Gastroesophageal sphincter (tissue), 4 donors: ENCODE data around the gene MCTP1. TPM values are rescaled to one million over a fixed set of nuclear protein-coding genes. Genes with fewer than 3 reads are reported as not detected.
"Not testable (repeated sequence)": the region's sequence is repeated elsewhere in the genome, so short reads cannot be mapped to it uniquely, and the experiment has no call there.

Experiments used
- ATAC-seq: fragments of 150-250 bp; one replicate; pipeline ENCODE4 v1.9.1; 2016; ENCODE audit warnings: mild to moderate bottlenecking, moderate library complexity
- H3K27ac ChIP-seq, 4 donors: fragments of 200-600 bp; sonication (generic) in 3 of 4; 1 replicate in 3 of 4; 2 replicates in 1 of 4; pipeline ENCODE4 v1.5.1; 2016 to 2019
- H3K27me3 ChIP-seq: fragments of 200-600 bp; sonication (generic); one replicate; pipeline ENCODE4 v1.5.1; 2019
- H3K36me3 ChIP-seq, 2 donors: fragments of 200-600 bp; sonication (generic); one replicate each; pipeline ENCODE4 v1.5.1; 2019; ENCODE audit warnings: control low read depth in 1 of 2
- H3K4me1 ChIP-seq, 3 donors: fragments of 200-600 bp; sonication (generic); 1 replicate in 2 of 3; 2 replicates in 1 of 3; pipeline ENCODE4 v1.5.1; 2016 to 2019; ENCODE audit warnings: control low read depth in 2 of 3
- H3K4me3 ChIP-seq, 2 donors: fragments of 200-600 bp; sonication (generic); one replicate each; pipeline ENCODE4 v1.5.1; 2019; ENCODE audit warnings: mild to moderate bottlenecking in 1 of 2, moderate library complexity in 1 of 2
- H3K9me3 ChIP-seq, 3 donors: fragments of 200-600 bp; sonication (generic); one replicate each; pipeline ENCODE4 v1.5.1; 2017 to 2019; ENCODE audit warnings: control low read depth in 2 of 3
- EP300 ChIP-seq: sonication (generic); formaldehyde crosslinking; IDR thresholded peaks from one replicate; pipeline ENCODE4 v1.6.1; 2017; ENCODE audit warnings: antibody characterized with exemption, mild to moderate bottlenecking
- POLR2A ChIP-seq, 2 donors: fragments of 450-650 bp; IDR thresholded peaks; one replicate each; pipeline ENCODE4 v1.6.1; 2017; ENCODE audit warnings: antibody characterized with exemption in 2 of 2, mild to moderate bottlenecking in 2 of 2, moderate library complexity in 1 of 2
- POLR2AphosphoS5 ChIP-seq: sonication (generic); formaldehyde crosslinking; IDR thresholded peaks from one replicate; pipeline ENCODE4 v1.6.1; 2017; ENCODE audit warnings: antibody characterized with exemption
- WGBS, 2 donors: methylation state at CpG; one replicate each; pipeline ENCODE4 v1.1.5; 2018; ENCODE audit warnings: low coverage in 1 of 2; 5-methylcytosine and 5-hydroxymethylcytosine counted together
- total RNA-seq, 4 donors: library from RNA; depleted of rRNA; stranded (reverse); fragments of >200 nt; gene quantifications; one replicate each; pipeline ENCODE4 v1.1.0, GENCODE V29; 2016
- TF ChIP-seq, protein P1 (sequence below), 4 experiments: fragments of 200-600 bp in 2 of 4; fragments of 450-650 bp in 2 of 4; sonication (generic) in 1 of 4; IDR thresholded peaks; one replicate each; pipeline ENCODE4 v1.5.1; 2017 to 2019; ENCODE audit warnings: antibody characterized with exemption in 4 of 4, mild to moderate bottlenecking in 2 of 4, moderate library complexity in 2 of 4

Gene MCTP1
- total RNA-seq, 4 donors from 2014 or later = 13.5 to 57.6 (median 21.9) TPM

DNA sequence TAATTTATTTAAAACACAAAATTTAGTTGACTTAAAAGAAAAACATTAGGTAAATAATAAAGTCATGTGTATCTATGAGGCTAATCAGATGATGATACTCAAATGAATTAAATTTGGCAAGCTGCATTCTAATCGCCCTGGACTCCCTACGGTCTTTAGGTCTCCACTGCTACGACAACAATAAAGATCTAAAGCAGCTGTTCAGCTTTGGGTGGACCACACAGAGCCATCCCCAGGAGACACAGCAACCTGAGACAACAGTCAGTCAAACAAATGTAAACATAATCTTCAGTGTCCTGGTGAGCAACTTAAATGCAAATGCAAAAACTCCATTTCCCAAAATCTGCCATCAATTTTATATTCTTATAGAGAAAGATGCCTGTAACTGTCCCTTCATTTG, 65.5 kb downstream of the MCTP1 start:
- H3K9me3 ChIP-seq = no peaks in the 10 kb centered on the region
- TF ChIP-seq POLR2AphosphoS5 = no peak
- no peak for TF ChIP-seq POLR2A (IDR thresholded peaks at IDR 0.05)
- TF ChIP-seq, protein P1, sequence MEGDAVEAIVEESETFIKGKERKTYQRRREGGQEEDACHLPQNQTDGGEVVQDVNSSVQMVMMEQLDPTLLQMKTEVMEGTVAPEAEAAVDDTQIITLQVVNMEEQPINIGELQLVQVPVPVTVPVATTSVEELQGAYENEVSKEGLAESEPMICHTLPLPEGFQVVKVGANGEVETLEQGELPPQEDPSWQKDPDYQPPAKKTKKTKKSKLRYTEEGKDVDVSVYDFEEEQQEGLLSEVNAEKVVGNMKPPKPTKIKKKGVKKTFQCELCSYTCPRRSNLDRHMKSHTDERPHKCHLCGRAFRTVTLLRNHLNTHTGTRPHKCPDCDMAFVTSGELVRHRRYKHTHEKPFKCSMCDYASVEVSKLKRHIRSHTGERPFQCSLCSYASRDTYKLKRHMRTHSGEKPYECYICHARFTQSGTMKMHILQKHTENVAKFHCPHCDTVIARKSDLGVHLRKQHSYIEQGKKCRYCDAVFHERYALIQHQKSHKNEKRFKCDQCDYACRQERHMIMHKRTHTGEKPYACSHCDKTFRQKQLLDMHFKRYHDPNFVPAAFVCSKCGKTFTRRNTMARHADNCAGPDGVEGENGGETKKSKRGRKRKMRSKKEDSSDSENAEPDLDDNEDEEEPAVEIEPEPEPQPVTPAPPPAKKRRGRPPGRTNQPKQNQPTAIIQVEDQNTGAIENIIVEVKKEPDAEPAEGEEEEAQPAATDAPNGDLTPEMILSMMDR (IDR thresholded peaks at IDR 0.05) = no peak
- TF ChIP-seq EP300 = no peak
- ATAC-seq = no peak
- H3K27me3 ChIP-seq = no peaks in the 10 kb centered on the region
- H3K4me3 ChIP-seq = no peak overlapping the region
- no peaks in the 10 kb centered on the region for H3K36me3 ChIP-seq
- no peak overlapping the region for H3K27ac ChIP-seq
- 27 to 57% methylated on average over 3 of the region's 3 CpGs for WGBS, 2 donors
- H3K4me1 ChIP-seq = no peaks in the 10 kb centered on the region

DNA sequence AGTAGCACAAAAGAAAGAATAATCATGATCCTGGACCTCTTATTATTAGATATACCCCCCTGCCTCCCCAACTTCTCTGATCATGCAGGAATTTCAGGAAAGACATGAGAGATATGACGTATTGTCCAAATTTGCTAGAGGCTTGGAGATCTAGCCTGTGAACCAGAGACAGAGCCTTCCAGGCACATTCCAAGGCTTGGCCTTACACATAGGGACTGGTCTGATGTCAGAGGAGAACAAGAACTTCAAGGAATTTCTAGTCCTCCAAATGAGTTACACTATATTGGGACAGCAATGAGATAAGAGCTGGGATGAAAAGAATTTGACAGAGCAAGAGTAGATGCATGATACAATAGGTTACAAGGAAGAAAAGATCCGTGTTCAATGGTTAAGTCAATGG, 67.0 kb downstream of the MCTP1 start:
- H3K4me1 ChIP-seq = no peaks in the 10 kb centered on the region
- H3K27me3 ChIP-seq = no peaks in the 10 kb centered on the region
- H3K4me3 ChIP-seq = no peak overlapping the region
- TF ChIP-seq EP300 = no peak
- TF ChIP-seq, protein P1 (IDR thresholded peaks at IDR 0.05) = no peak
- TF ChIP-seq POLR2A (IDR thresholded peaks at IDR 0.05) = no peak
- TF ChIP-seq POLR2AphosphoS5 = no peak
- no peaks in the 10 kb centered on the region for H3K36me3 ChIP-seq
- WGBS, 2 donors = 85 to 100% methylated on average over 2 of the region's 2 CpGs
- no peaks in the 10 kb centered on the region for H3K9me3 ChIP-seq
- no peak overlapping the region for H3K27ac ChIP-seq
- ATAC-seq = no peak

DNA sequence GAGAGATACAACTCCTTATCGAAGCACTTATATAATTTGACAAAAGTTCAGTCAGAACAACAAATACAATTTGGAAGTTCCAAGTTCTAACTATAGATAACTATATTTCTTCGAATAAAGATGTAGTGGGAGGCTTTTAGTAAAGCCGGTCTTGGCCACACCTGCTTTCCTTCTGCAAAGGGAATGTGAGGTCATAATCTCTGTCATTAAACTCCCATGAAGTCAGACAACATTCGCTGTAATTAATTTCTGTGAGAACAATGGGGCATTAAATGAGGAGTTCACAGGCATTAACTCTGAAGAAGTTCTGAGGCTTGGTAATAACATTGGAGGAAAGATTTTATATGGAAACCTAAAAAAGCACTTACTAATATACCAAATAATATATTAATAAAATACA, 67.5 kb downstream of the MCTP1 start:
- TF ChIP-seq, protein P1 (IDR thresholded peaks at IDR 0.05) = no peak
- TF ChIP-seq EP300 (no peak), POLR2A (IDR thresholded peaks at IDR 0.05) (no peak), POLR2AphosphoS5 (no peak)
- no peaks in the 10 kb centered on the region for H3K36me3 ChIP-seq
- H3K27me3 ChIP-seq = no peaks in the 10 kb centered on the region
- H3K4me3 ChIP-seq = no peak overlapping the region
- H3K4me1 ChIP-seq = no peaks in the 10 kb centered on the region
- H3K9me3 ChIP-seq = no peaks in the 10 kb centered on the region
- no peak overlapping the region for H3K27ac ChIP-seq
- no peak for ATAC-seq
- 38 to 39% methylated on average over 4 of the region's 4 CpGs for WGBS, 2 donors

DNA sequence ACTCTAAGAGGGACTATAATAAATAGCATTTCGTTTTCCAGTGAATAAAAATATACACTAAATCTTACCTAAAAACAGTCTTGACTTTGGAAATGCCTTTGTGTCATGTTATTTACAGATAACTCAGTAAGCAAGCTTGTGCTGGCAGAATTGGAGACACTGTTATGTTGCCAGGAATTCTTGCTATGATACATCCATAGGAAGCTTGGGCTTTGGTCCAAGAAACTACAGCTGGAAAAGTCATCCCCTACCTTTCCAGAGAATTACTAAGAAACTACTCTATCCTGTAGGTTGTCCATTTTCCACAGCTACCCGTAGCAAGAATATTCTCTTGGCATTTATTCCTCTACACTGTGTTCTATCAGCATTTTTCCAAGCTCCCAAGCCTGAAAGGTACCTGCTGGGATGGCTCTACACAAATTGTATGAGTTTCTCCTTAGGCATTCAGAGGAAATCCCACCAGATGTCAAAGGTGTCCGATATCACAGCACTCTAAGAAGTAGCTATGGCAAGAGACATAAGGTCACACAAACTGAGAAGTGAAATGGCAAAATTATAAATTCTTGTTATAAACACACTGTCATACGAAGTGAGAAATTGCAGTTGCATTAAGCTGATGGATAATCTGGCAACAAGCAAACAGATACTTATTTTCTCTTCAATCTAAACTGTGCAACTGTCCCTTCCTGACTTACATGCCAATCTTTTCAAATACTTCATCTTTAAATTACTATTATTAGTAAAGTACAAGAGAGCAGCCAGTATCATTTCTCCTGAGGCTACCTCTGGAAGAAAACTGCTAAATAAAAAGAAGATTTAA, 68.5 kb downstream of the MCTP1 start:
- ATAC-seq = no peak

DNA sequence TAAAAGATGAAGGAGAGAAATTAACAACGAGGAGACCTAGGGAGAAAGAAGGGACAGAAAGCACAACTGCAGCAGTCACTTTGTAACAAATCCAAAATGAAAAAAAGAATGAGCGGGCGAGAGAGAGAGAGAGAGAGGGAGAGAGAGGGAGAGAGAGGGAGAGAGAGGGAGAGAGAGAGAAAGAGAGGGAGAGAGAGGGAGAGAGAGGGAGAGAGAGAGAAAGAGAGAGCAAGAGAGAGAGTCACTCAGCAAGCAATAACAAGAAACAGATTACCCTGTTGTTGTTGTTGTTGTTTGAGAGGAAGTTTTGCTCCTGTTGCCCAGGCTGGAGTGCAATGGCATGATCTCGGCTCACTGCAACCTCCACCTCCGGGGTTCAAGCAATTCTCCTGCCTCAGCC, 77.1 kb downstream of the MCTP1 start:
- H3K4me3 ChIP-seq, H3K4me1 ChIP-seq, H3K27me3 ChIP-seq, ATAC-seq, H3K36me3 ChIP-seq, H3K27ac ChIP-seq: not testable (repeated sequence)
- H3K9me3 ChIP-seq = peaks cover 0 to 16% (median 0%) of the 10 kb centered on the region in 3 donors
- 62 to 68% methylated on average over 2 to 5 of the region's 5 CpGs for WGBS, 2 donors

More for the DNA sequence above, 68.5 kb downstream of the MCTP1 start:
- Histone ChIP-seq H3K4me1 (no peaks in the 10 kb centered on the region), H3K27me3 (no peaks in the 10 kb centered on the region), H3K27ac (no peak overlapping the region), H3K4me3 (no peak overlapping the region), H3K36me3 (no peaks in the 10 kb centered on the region), H3K9me3 (no peaks in the 10 kb centered on the region)
- WGBS, 2 donors = 14 to 16% methylated on average over 4 of the region's 4 CpGs
- no peak for TF ChIP-seq EP300
- TF ChIP-seq, protein P1 (IDR thresholded peaks at IDR 0.05) = no peak
- TF ChIP-seq POLR2AphosphoS5 = no peak
- TF ChIP-seq POLR2A (IDR thresholded peaks at IDR 0.05) = no peak
